ENCODE results near the gene CACNA2D1.

Gene CACNA2D1

DNA sequence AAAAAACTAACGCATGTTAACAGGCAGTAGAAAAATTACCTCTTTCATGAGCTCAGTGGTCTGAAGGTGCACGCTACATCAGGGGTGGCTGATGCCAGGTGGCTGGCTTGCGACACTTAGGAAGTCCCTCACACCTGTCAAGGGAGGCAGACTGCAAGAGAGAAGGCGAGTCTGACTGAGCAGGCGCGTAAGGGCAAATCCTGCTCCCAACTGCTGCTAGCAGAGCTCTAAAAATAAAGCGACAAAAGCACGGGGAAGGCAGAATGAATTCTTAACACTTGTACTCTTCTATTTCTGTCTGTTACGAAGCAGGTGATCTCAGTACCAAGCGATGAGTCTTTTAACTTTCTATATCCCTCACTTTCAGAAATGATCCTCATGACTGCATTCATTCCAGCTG lies 33.1 kb downstream of the CACNA2D1 start:
- no peak overlapping the region for H3K27ac ChIP-seq
- no peaks in the 10 kb centered on the region for H3K27me3 ChIP-seq (replicated peaks)
- TF ChIP-seq, protein P1, sequence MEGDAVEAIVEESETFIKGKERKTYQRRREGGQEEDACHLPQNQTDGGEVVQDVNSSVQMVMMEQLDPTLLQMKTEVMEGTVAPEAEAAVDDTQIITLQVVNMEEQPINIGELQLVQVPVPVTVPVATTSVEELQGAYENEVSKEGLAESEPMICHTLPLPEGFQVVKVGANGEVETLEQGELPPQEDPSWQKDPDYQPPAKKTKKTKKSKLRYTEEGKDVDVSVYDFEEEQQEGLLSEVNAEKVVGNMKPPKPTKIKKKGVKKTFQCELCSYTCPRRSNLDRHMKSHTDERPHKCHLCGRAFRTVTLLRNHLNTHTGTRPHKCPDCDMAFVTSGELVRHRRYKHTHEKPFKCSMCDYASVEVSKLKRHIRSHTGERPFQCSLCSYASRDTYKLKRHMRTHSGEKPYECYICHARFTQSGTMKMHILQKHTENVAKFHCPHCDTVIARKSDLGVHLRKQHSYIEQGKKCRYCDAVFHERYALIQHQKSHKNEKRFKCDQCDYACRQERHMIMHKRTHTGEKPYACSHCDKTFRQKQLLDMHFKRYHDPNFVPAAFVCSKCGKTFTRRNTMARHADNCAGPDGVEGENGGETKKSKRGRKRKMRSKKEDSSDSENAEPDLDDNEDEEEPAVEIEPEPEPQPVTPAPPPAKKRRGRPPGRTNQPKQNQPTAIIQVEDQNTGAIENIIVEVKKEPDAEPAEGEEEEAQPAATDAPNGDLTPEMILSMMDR (IDR thresholded peaks at IDR 0.05; ENCODE audit: low read depth, low read length, missing control alignments) = no peak
- no peak overlapping the region for H3K4me3 ChIP-seq (ENCODE audit: low read depth, low read length)
- no peaks in the 10 kb centered on the region for H3K36me3 ChIP-seq (replicated peaks)
- in situ Hi-C loops (cut with HindIII; ENCODE audit: low pct_ligation_motif_present, low sequenced_read_pairs) = no loop called here
- no peak for DNase-seq

DNA sequence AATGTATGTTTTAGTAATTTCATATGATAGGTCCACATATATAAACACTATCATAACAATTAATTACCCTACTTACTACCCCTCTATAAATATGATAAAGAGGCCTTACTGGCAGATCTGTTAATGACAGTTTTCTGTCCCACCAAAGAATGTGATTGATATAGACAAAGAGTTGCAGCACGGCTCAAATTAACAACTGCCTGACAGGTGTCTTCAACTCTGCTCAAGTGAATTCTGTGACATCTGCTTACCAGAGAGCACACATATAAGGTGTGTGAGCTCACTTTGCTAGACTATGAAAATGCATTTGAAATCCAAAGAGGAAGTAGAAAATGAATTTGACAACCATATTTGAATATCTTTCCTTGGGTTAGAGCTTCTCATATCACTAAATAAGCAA lies 36.6 kb downstream of the CACNA2D1 start:
- Histone ChIP-seq H3K27ac (no peak overlapping the region), H3K36me3 (replicated peaks) (no peaks in the 10 kb centered on the region), H3K4me3 (ENCODE audit: low read depth, low read length) (no peak overlapping the region), H3K27me3 (replicated peaks) (no peaks in the 10 kb centered on the region)
- TF ChIP-seq, protein P1 (IDR thresholded peaks at IDR 0.05; ENCODE audit: low read depth, low read length, missing control alignments) = no peak
- no peak for DNase-seq
- in situ Hi-C loops (cut with HindIII; ENCODE audit: low pct_ligation_motif_present, low sequenced_read_pairs) = no loop called here

DNA sequence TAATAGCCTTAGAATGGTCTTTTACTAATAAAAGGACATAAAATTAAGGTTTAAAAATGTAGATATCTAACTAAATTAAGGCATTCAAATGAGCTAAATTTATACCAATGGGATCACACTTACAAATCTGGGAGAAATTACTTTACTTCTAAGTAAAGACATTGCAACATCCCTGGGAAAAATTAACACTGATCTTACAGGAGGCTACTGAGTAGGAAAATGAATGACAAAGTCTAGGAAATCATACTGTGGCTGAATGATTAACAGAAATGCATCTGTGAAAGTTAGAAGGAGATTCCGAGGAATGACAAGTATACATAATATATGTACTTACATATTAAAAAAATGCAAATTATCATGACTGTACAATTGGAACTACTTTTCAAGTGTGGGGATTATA lies 38.3 kb downstream of the CACNA2D1 start:
- TF ChIP-seq, protein P1 (IDR thresholded peaks at IDR 0.05; ENCODE audit: low read depth, low read length, missing control alignments) = no peak
- Histone ChIP-seq H3K4me3 (ENCODE audit: low read depth, low read length) (no peak overlapping the region), H3K36me3 (replicated peaks) (no peaks in the 10 kb centered on the region), H3K27ac (no peak overlapping the region), H3K27me3 (replicated peaks) (no peaks in the 10 kb centered on the region)
- in situ Hi-C loops (cut with HindIII; ENCODE audit: low pct_ligation_motif_present, low sequenced_read_pairs) = no loop called here
- DNase-seq = no peak

DNA sequence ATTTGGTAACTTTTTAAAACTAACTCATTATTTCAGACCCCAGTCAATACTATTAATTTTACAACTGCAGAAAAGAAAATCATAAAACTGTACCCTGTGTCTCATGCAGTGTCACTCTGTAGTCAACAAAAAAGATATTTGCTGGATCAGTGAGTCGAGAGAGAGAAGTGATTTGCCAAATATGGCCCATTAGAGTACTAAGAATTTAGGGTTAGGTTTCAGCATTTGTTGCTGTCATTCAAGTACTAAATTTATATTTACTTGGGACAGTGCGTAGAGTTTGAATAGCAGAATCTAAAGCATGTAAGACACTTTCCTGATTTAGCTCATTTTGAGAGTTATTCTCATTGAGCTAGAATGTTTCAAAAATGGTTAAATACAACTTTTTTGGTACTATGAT lies 38.9 kb downstream of the CACNA2D1 start:
- no peak for DNase-seq
- in situ Hi-C loops (cut with HindIII; ENCODE audit: low pct_ligation_motif_present, low sequenced_read_pairs) = no loop called here
- TF ChIP-seq, protein P1 (IDR thresholded peaks at IDR 0.05; ENCODE audit: low read depth, low read length, missing control alignments) = no peak
- no peak overlapping the region for H3K4me3 ChIP-seq (ENCODE audit: low read depth, low read length)
- H3K36me3 ChIP-seq (replicated peaks) = no peaks in the 10 kb centered on the region
- no peaks in the 10 kb centered on the region for H3K27me3 ChIP-seq (replicated peaks)
- no peak overlapping the region for H3K27ac ChIP-seq

DNA sequence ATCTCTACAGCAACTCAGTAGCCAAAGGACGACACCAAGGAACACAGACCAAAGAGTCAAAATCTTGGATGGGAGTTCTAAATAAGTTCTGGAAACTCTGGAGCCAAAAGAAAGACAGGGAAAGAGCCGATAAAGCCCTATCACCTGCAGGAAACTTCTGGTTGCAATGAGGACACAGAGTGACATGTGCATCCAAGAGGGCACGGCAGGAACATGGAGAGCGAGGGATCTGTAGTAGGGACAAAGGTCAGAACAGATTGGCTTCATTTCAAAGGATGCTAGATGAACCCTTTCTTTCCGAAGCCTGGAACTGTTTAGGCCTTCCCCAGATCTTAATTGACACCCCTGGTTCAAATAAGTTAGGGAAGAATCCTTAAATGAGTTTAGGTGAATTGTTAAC lies 39.5 kb downstream of the CACNA2D1 start:
- in situ Hi-C loops (cut with HindIII; ENCODE audit: low pct_ligation_motif_present, low sequenced_read_pairs) = no loop called here
- Histone ChIP-seq H3K27me3 (replicated peaks) (no peaks in the 10 kb centered on the region), H3K36me3 (replicated peaks) (no peaks in the 10 kb centered on the region), H3K4me3 (ENCODE audit: low read depth, low read length) (no peak overlapping the region), H3K27ac (no peak overlapping the region)
- DNase-seq = no peak
- TF ChIP-seq, protein P1 (IDR thresholded peaks at IDR 0.05; ENCODE audit: low read depth, low read length, missing control alignments) = no peak

DNA sequence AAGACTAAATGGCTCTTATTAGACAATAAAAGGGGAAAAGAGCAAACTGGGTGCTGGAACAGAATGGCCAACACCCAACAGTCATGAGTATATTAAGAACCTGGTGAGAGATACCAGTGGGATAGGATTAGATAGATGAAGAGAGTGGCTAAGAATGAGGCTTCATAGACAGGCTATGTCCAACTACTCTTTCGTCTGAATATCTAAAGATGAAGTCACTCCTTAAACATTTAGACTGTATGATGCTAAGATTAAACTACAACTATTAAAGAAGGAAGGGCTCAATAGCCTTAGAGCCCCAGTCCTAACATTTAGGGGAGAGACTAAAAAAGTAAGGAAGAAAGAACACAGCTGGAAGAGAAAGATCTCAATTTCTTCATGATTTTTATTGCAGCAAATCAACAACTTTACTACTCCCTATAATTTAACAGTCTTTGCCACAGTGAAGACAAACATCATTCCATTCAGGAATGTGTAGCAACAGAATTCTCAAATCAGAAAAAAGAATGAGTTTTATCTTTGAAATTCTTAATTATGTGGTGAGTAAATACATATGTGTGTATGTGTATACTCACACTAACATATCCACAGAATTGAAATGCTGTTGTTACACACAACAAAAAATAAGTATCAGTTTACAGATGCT lies 45.6 kb downstream of the CACNA2D1 start:
- TF ChIP-seq, protein P1 (IDR thresholded peaks at IDR 0.05; ENCODE audit: low read depth, low read length, missing control alignments) = no peak
- no peak for DNase-seq
- H3K27ac ChIP-seq = no peak overlapping the region
- H3K4me3 ChIP-seq (ENCODE audit: low read depth, low read length) = no peak overlapping the region
- no peaks in the 10 kb centered on the region for H3K27me3 ChIP-seq (replicated peaks)
- in situ Hi-C loops (cut with HindIII; ENCODE audit: low pct_ligation_motif_present, low sequenced_read_pairs) = no loop called here
- H3K36me3 ChIP-seq (replicated peaks) = no peaks in the 10 kb centered on the region
